K562 (cell line): ENCODE data around the gene ME3. TPM values are rescaled to one million over a fixed set of nuclear protein-coding genes. Genes with fewer than 3 reads are reported as not detected.

Experiments
- ATAC-seq: fragments of 200-7000 bp; cut with Tn5 transposase; 3 replicates; pipeline ENCODE4 v1.9.1; 2020; ENCODE audit warnings: moderate library complexity
- BruUV-seq: library from RNA; stranded (reverse); fragments of 400-500 nt; replicated peaks from 2 replicates; lab custom pipeline; 2021; lab: Mats Ljungman, UMichigan
- CTCF ChIA-PET: fragments of 300-600 bp; formaldehyde crosslinking; extraction: SDS; loops from one replicate; lab custom pipeline; 2021; ENCODE audit warnings: low intra/inter-chr PET ratio; lab: Yijun Ruan, JAX
- POLR2A ChIA-PET: fragments of 300-600, 350-650 bp; sonication (Branson Sonifier 250); formaldehyde crosslinking; extraction: SDS; loops from one replicate; lab custom pipeline; 2021; ENCODE audit warnings: antibody characterized with exemption, inconsistent platforms; lab: Yijun Ruan, JAX
- DNase-seq, 4 experiments: peaks; one replicate each; pipeline versions ENCODE4 v3.0.0 to v3.0.0-alpha.2; 2011 to 2018; ENCODE audit warnings: low spot score in 3 of 4, mixed read lengths in 3 of 4; ENCODE audit errors: extremely low read depth in 1 of 4
- FAIRE-seq: peaks from 2 replicates; lab custom pipeline; 2011; peaks lifted over from hg19 to GRCh38; lab: Jason Lieb, UNC
- H2AFZ ChIP-seq: 2 replicates; pipeline ENCODE4 v1.6.0; 2011; ENCODE audit warnings: low read depth, low read length, control low read depth, inconsistent platforms
- H3K27ac ChIP-seq: fragments of 200-600 bp; 3 replicates; pipeline ENCODE4 v1.8.0; 2011; ENCODE audit warnings: low read depth, mild to moderate bottlenecking, control low read depth, inconsistent platforms, low read length, moderate library complexity, mixed read lengths; ENCODE audit errors: extremely low read depth
- H3K27me3 ChIP-seq, 2 experiments: fragments of 300-600 bp in 1 of 2; 2 replicates in 1 of 2; 3 replicates in 1 of 2; pipeline versions ENCODE4 v1.6.0 to v1.8.0; 2011; ENCODE audit warnings: inconsistent platforms in 2 of 2, low read length in 2 of 2, mild to moderate bottlenecking in 1 of 2, mixed read lengths in 1 of 2, moderate library complexity in 1 of 2; ENCODE audit not compliant: control insufficient read depth in 2 of 2, insufficient read depth in 2 of 2
- H3K36me3 ChIP-seq: fragments of 300-600 bp; 3 replicates; pipeline ENCODE4 v1.8.0; 2011; ENCODE audit warnings: mild to moderate bottlenecking, low read length, inconsistent platforms; ENCODE audit not compliant: control insufficient read depth, insufficient read depth
- H3K4me1 ChIP-seq, 2 experiments: fragments of 200-600 bp in 1 of 2; replicated peaks in 1 of 2; 2 replicates in 1 of 2; 3 replicates in 1 of 2; pipeline versions ENCODE4 v1.5.1 to v1.8.0; 2011; ENCODE audit warnings: inconsistent platforms in 2 of 2, low read length in 2 of 2, mild to moderate bottlenecking in 1 of 2, mixed read lengths in 1 of 2, moderate library complexity in 1 of 2; ENCODE audit not compliant: control insufficient read depth in 2 of 2, insufficient read depth in 2 of 2
- H3K4me2 ChIP-seq: 2 replicates; pipeline ENCODE4 v1.6.1; 2011; ENCODE audit warnings: low read length, control low read depth, inconsistent platforms, mixed read lengths; ENCODE audit not compliant: insufficient read depth
- H3K4me3 ChIP-seq: fragments of 200-600 bp; sonication (generic), shearing (Covaris generic); 2 replicates; pipeline ENCODE4 v1.5.1; 2016; ENCODE audit warnings: control low read depth, inconsistent platforms
- H3K79me2 ChIP-seq: fragments of 200-600 bp; 3 replicates; pipeline ENCODE4 v1.8.0; 2011; ENCODE audit warnings: low read length, inconsistent platforms; ENCODE audit not compliant: control insufficient read depth, insufficient read depth
- H3K9ac ChIP-seq, 2 experiments: 2 replicates each; pipeline versions ENCODE4 v1.6.0 to v1.6.1; 2011; ENCODE audit warnings: low read depth in 2 of 2, low read length in 2 of 2, control low read depth in 1 of 2, inconsistent platforms in 1 of 2, mild to moderate bottlenecking in 1 of 2, mixed read lengths in 1 of 2; ENCODE audit not compliant: insufficient read depth in 1 of 2
- H3K9me1 ChIP-seq: one replicate; pipeline ENCODE4 v1.6.0; 2011; ENCODE audit warnings: inconsistent platforms, mild to moderate bottlenecking, low read length, moderate library complexity; ENCODE audit not compliant: control insufficient read depth, insufficient read depth
- H3K9me3 ChIP-seq: replicated peaks from 2 replicates; pipeline ENCODE4 v1.5.1; 2011; ENCODE audit warnings: low read depth, low read length, inconsistent platforms; ENCODE audit not compliant: control insufficient read depth, insufficient read depth
- H4K20me1 ChIP-seq: replicated peaks from 2 replicates; pipeline ENCODE4 v1.6.1; 2011; ENCODE audit warnings: low read length, inconsistent platforms, mixed read lengths; ENCODE audit not compliant: control insufficient read depth, insufficient read depth
- BCL6 ChIP-seq: fragments of 250-450 bp; sonication (Bioruptor Pico); IDR thresholded peaks from 2 replicates; pipeline ENCODE4 v1.4.0; 2020
- CCNT2 ChIP-seq: IDR thresholded peaks from 2 replicates; pipeline ENCODE4 v1.6.1; 2011; ENCODE audit warnings: borderline replicate concordance, low read depth, mild to moderate bottlenecking, moderate library complexity, mixed read lengths, low read length; ENCODE audit not compliant: insufficient read length; ENCODE audit errors: extremely low read depth
- DNMT1 ChIP-seq: fragments of 450-650 bp; IDR thresholded peaks from 2 replicates; pipeline ENCODE4 v1.6.1; 2016; ENCODE audit warnings: antibody characterized with exemption, mild to moderate bottlenecking
- FOXJ2 ChIP-seq: fragments of 200-800 bp; sonication (Bioruptor generic); IDR thresholded peaks from 2 replicates; pipeline ENCODE4 v1.6.1; 2016; ENCODE audit warnings: missing genetic modification characterization, missing compliant biosample characterization
- GABPA ChIP-seq: fragments of 200-800 bp; sonication (Bioruptor generic); conservative IDR thresholded peaks from 2 replicates; pipeline ENCODE4 v1.6.1; 2016; ENCODE audit warnings: low read depth, missing genetic modification characterization, missing compliant biosample characterization
- GTF2B ChIP-seq: IDR thresholded peaks from 2 replicates; pipeline ENCODE4 v1.6.1; 2011; ENCODE audit not compliant: insufficient read length; ENCODE audit errors: extremely low read depth
- NCOA1 ChIP-seq: fragments of 450-650 bp; IDR thresholded peaks from 2 replicates; pipeline ENCODE4 v1.6.1; 2016; ENCODE audit warnings: low read depth
- NR2C1 ChIP-seq, 2 experiments: fragments of 450-650 bp; IDR thresholded peaks; 2 replicates each; pipeline ENCODE4 v1.6.1; 2017; ENCODE audit warnings: mild to moderate bottlenecking in 2 of 2, antibody characterized with exemption in 1 of 2, inconsistent platforms in 1 of 2, missing compliant biosample characterization in 1 of 2, missing genetic modification characterization in 1 of 2
- RFX7 ChIP-seq: fragments of 250-450 bp; sonication (Bioruptor Pico); IDR thresholded peaks from 2 replicates; pipeline ENCODE4 v1.5.1; 2021; ENCODE audit warnings: mild to moderate bottlenecking
- SIN3B ChIP-seq: fragments of 450-650 bp; IDR thresholded peaks from 2 replicates; pipeline ENCODE4 v1.6.1; 2017; ENCODE audit warnings: low read depth, mild to moderate bottlenecking, moderate library complexity
- U2AF1 ChIP-seq: fragments of 200-400 bp; formaldehyde crosslinking; optimal IDR thresholded peaks from 2 replicates; pipeline ENCODE3; 2017; ENCODE audit warnings: mild to moderate bottlenecking, low read depth, low read length, moderate library complexity
- ZBTB40 ChIP-seq, 2 experiments: fragments of 450-650 bp in 1 of 2; sonication (generic) in 1 of 2; formaldehyde crosslinking in 1 of 2; IDR thresholded peaks; 2 replicates each; pipeline versions ENCODE4 v1.7.1 to v1.9.0; 2016 to 2022; ENCODE audit warnings: inconsistent platforms in 1 of 2, mild to moderate bottlenecking in 1 of 2, missing genetic modification reagents in 1 of 2
- ZBTB8A ChIP-seq: fragments of 450-650 bp; IDR thresholded peaks from 2 replicates; pipeline ENCODE4 v1.6.1; 2018; ENCODE audit warnings: mild to moderate bottlenecking, moderate library complexity; ENCODE audit not compliant: partially characterized antibody
- ZNF133 ChIP-seq: fragments of 250-450 bp; sonication (Bioruptor Pico); IDR thresholded peaks from 2 replicates; pipeline ENCODE4 v1.4.0; 2020; ENCODE audit warnings: mild to moderate bottlenecking
- WGBS: fragments of 100-300 bp; shearing (Covaris generic); methylation state at CpG from one replicate; pipeline ENCODE4 v1.1.6; 2016; ENCODE audit warnings: low coverage, mixed read lengths; ENCODE audit not compliant: insufficient coverage; ENCODE audit errors: missing lambda C conversion rate; 5-methylcytosine and 5-hydroxymethylcytosine counted together
- in situ Hi-C: fragments of 300-500 bp; cut with MboI; formaldehyde crosslinking; loops from 4 replicates; pipeline ENCODE4 v1.15.0; 2018; ENCODE audit warnings: inconsistent platforms, mixed read lengths
- intact Hi-C: fragments of 100-400 bp; cut with micrococcal nuclease; formaldehyde crosslinking; loops from 2 replicates; pipeline ENCODE4 v1.14.2; 2022
- polyA plus RNA-seq, 8 experiments: library from polyadenylated mRNA; depleted of rRNA in 4 of 8; stranded (reverse) in 5 of 8; unstranded in 3 of 8; fragments of >200 nt; fragmentation: Nextera tagmentation in 2 of 8; fragmentation: Illumina TruSeq in 1 of 8; extraction: Ambion mirVana in 2 of 8; extraction: Trizol in 1 of 8; gene quantifications; 2 replicates each; pipeline versions ENCODE4 v1.2.1 to v1.2.3, GENCODE V29; 2011 to 2014; ENCODE audit warnings: inconsistent platforms in 1 of 8, missing spikeins in 1 of 8
- total RNA-seq, 7 experiments: library from RNA; depleted of rRNA in 6 of 7; stranded (reverse); fragments of >200 nt in 6 of 7; fragmentation: Illumina TruSeq in 2 of 7; extraction: Trizol in 2 of 7; gene quantifications; 2 replicates each; pipeline versions ENCODE4 v1.2.1 to v1.2.3, GENCODE V29; 2011 to 2021; ENCODE audit warnings: low replicate concordance in 1 of 7

The ME3 gene
- total and polyA plus RNA-seq, 9 of the 15 experiments (the other 6 are each of a cell fraction or from before 2014, with no cell fraction given): not detected

- in situ Hi-C loops: no loop called here
- H4K20me1 ChIP-seq: no peaks in the 10 kb centered on the region
- no TSS peak for BruUV-seq
- no peak overlapping the region for H3K4me3 ChIP-seq
- CTCF ChIA-PET: interaction anchor here (0.8 kb wide), 1 partner anchor 1087 kb away, joined by 3 read pairs; no protein-coding TSS in a partner anchor
- H3K27ac ChIP-seq: no peak overlapping the region
- POLR2A ChIA-PET: interaction anchor here (0.6 kb wide), 1 partner anchor 308 kb away, joined by 3 read pairs; no protein-coding TSS in a partner anchor
- peak; percentile 44; the same call in 1 of the 3 replicates for ATAC-seq
- DNase-seq: no peak
- no peaks in the 10 kb centered on the region for H3K4me1 ChIP-seq
- H3K9me1 ChIP-seq: no peaks in the 10 kb centered on the region
- H3K4me2 ChIP-seq: no peak overlapping the region; the same call in 1 of the 2 replicates
- H2AFZ ChIP-seq: peak overlapping the region; percentile 28; the same call in 1 of the 2 replicates
- no peak for FAIRE-seq
- intact Hi-C loops: no loop called here
- no peak overlapping the region for H3K9ac ChIP-seq
- no peaks in the 10 kb centered on the region for H3K27me3 ChIP-seq
- H3K79me2 ChIP-seq: no peaks in the 10 kb centered on the region
- H3K9me3 ChIP-seq: no peaks in the 10 kb centered on the region
- H3K36me3 ChIP-seq: no peaks in the 10 kb centered on the region
- 6% methylated on average over 12 of the region's 12 CpGs for WGBS
- TF ChIP-seq SIN3B: no peak
- no peak for TF ChIP-seq GTF2B
- TF ChIP-seq ZNF133: no peak
- peak; percentile 73 for TF ChIP-seq ZBTB40 (IDR thresholded peaks at IDR 0.05)
- no peak for TF ChIP-seq ZBTB40 (CRISPR knock-in tag; IDR thresholded peaks at IDR 0.05)
- TF ChIP-seq ZBTB8A: no peak
- no peak for TF ChIP-seq U2AF1
- peak; percentile 71 for TF ChIP-seq GABPA
- TF ChIP-seq DNMT1: no peak
- no peak for TF ChIP-seq BCL6 (CRISPR knock-in tag)
- TF ChIP-seq FOXJ2 (tag): no peak
- no peak for TF ChIP-seq CCNT2
- TF ChIP-seq NR2C1 (IDR thresholded peaks at IDR 0.05): peak; percentile 94
- peak; percentile 97 for TF ChIP-seq NR2C1 (tag; IDR thresholded peaks at IDR 0.05)
- TF ChIP-seq RFX7 (CRISPR knock-in tag): no peak
- no peak for TF ChIP-seq NCOA1
Measured at GRCh38 chr11:86446924-86447285, 225.5 kb downstream of the ME3 start.
